GM19238 (cell line): ENCODE data around the gene TIMM10B.

Source experiments
- DNase-seq: peaks from one replicate; pipeline ENCODE4 v3.0.0; 2011; ENCODE audit warnings: low spot score; ENCODE audit not compliant: insufficient read length

The TIMM10B gene, protein sequence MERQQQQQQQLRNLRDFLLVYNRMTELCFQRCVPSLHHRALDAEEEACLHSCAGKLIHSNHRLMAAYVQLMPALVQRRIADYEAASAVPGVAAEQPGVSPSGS

DNA sequence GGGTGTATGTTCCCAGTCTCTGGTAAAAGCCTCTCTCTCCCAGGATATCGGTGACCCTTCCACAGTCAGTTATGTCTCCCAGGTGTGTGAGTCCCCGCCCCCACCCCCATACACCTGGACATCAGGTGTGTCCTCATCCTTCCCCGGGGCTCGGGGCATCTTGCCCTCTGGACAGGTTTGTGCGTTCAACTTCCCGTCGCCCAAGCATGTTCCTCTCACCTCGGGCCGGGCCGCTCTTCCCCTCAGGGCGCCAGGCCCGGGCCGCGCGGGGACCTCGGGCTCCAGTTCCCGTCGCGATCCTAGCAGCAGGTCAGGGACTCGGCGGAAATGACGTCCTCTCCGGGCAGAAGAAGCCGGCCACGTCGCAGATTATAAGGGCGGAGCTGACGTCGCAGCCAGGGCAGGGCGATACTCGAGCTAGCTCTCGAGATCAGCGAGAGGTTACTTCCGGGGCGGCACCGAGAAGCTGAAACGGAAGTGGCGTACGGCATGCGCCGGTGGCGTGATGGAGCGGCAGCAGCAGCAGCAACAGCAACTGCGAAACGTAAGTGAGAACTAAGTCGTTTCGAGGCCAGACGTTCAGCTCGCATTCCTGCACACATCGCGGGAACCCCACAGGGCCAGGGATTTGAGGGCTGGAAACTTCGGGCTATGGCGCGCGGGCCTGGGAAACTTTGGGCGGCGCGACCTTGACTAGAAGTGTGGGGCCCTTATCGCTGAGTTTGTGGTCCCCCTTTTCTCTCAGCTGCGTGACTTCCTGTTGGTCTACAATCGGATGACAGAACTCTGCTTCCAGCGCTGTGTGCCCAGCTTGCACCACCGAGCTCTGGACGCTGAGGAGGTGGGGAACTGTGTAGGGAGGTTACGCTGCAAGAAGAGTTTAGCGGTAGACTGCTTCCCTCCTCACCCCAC, at the start of gene TIMM10B, which contains the start of gene ARFIP2:
TIMM10B (plus strand) TSS at position 490 of the 912 bp plus-strand sequence; CDS start at position 506, 16 bp downstream.
ARFIP2 (minus strand) TSS at position 320 of the 912 bp plus-strand sequence. CDS start 910 bp downstream, outside the sequence.
- peak; percentile 99 for DNase-seq

- no peak for DNase-seq
Observed at GRCh38 chr11:6431861-6432260, 49.4 kb upstream of the TIMM10B start.

- DNase-seq, result no peak
Observed at GRCh38 chr11:6433998-6434660, 47.2 kb upstream of the TIMM10B start.

- no peak for DNase-seq
Observed at GRCh38 chr11:6437423-6437822, 43.9 kb upstream of the TIMM10B start.

DNA sequence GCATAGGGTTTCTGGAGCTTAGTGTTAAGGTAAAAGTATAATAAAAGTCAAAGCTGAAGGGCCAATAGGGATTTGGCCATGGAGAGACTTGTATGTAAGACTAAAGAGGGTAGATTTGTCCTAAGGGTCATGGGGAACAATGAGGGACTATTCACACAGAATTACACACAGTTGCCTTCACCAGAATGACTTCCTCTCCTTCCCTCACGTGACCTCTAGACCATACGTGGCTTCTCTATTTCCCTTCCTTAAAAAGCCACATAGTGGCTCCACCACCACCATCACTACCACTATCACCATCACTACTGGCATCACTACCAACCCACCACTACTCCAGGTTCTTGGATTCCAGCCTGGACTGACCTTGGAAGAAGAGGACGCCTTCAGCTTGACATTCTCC, 43.3 kb upstream of the TIMM10B start:
- DNase-seq, result no peak

DNA sequence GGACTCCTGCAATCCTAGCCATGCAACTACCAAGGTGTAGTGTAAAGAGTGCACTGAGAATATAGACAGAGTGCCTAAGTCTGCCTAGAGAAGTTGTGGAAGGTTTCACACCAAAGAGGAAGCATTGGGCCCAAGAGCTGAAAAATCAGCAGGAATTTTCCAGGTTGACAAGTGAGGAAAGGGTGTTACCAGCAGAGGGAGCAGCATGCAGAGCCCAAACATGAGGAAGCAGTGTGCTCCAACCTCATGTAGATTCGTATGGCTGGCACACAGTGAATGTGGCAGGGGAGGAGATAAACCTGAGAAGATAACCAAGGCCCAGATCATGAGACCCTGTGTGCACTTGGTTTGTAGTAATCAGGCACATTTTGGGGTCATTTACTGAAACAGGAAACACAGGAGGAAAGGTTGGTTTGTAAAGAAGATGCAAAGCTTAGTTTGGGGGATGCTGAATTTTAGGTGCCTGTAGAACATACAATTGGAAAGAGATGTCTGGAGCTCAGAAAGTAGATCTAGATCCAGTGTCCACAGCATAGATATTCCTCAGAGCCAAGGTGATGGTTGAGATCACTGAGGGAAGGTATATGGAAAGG, 42.2 kb upstream of the TIMM10B start:
- no peak for DNase-seq

DNA sequence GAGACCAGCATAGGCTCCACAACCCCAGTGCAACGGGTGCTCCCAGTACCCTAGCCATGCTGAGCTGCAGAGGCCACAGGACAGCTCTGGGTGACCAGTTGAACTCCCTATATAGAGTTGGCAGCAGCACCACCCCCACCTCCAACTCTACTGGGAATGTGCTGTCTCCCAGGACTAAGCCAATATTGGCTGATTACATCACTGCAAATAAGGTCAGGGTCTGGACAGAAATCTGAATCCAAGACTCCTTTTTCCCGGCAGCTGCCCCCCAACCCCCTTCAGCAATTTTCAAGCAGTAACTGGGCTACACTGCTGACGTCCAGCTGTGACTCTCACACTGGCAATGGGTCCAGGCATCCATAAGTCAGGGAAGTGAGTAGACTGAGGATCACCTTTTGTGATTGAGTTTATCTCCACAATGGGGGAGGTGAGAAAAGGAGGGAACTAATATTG, 40.4 kb upstream of the TIMM10B start, which contains the start of gene HPX:
HPX (minus strand) TSS at position 82 of the 453 bp plus-strand sequence; CDS start at position 58, 24 bp downstream.
- DNase-seq, result no peak

GRCh38 chr11:6442441-6442840, 38.9 kb upstream of the TIMM10B start:
- no peak for DNase-seq

DNA sequence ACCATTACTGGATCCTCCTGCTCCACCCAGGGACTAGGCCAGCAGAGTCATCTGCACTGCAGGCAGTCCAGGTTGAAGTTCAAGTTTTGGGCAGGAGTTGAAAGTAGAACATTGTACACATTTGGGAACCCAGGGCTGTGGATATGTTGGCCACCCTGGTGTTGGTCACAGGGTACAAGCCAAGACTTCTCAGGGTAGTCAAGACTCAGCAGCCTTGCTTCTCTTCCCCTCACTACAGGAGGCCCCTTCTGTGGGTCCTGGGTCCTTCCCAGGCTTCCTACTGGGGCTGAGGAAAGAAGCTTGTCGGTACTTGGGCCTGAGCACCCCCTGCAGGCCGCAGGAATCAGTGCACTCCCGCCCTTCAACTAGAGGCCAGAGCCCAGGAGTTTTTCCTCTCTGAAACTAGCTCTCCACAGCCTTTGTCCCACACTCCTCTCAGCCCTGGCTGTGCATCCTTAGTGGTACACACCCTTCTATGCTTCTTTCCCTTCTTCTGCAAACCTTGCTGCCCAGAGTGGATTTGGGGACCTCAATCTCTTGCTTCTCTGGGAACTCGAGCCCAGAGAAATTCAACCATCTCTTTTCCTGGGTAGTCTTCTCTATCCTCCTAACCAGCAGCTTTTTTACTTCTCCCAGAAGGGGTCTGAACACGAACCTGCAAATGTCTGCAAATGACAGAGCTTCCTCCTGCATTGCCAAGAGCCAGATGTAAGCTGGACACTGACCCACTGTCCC, 37.9 kb upstream of the TIMM10B start:
- DNase-seq, result peak; percentile 55

GRCh38 chr11:6448574-6448973, 32.7 kb upstream of the TIMM10B start:
- no peak for DNase-seq

DNA sequence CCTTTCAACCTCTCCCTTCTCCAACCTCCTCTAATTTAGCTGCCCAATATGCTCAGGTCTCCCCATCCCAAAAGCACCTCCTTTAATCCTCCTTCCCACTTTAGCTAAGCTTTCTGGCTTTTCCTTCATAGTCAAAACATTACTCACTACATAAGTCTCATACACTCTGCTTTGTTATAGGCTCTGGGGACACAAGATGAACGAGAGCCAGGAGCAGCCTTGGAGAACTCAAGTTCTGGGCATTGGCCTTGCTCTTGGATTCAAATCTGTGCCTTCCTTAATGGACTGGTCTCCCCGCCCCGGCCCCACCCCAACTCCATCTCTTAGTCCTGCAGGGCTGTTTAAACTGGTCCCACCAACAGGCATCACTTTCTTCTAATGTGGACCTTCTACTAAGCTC, 29.1 kb upstream of the TIMM10B start:
- no peak for DNase-seq

DNA sequence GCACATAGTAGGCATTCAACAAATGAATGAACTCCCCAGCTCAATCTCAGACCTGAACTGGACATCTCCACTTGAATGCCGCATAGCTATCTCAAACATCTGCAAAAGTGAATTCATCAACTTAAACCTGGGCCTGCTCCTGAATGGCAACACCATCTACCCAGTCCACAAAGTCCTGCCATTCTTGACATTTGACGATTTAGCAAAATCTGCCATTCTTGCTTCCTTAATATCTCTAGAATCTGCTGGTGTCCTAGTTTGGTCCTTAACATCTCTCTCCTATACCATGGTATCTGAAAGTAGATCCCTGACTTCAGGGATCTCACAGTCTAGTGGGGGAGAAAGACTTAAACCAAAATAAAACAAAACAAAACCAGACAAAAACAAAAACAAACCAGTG, 28.1 kb upstream of the TIMM10B start:
- no peak for DNase-seq

- DNase-seq, result no peak
Observed at GRCh38 chr11:6455070-6455469, 26.2 kb upstream of the TIMM10B start.

- DNase-seq, result no peak
Observed at GRCh38 chr11:6456361-6457073, 24.8 kb upstream of the TIMM10B start.

GRCh38 chr11:6457581-6458320, 23.6 kb upstream of the TIMM10B start:
- DNase-seq, result no peak

DNA sequence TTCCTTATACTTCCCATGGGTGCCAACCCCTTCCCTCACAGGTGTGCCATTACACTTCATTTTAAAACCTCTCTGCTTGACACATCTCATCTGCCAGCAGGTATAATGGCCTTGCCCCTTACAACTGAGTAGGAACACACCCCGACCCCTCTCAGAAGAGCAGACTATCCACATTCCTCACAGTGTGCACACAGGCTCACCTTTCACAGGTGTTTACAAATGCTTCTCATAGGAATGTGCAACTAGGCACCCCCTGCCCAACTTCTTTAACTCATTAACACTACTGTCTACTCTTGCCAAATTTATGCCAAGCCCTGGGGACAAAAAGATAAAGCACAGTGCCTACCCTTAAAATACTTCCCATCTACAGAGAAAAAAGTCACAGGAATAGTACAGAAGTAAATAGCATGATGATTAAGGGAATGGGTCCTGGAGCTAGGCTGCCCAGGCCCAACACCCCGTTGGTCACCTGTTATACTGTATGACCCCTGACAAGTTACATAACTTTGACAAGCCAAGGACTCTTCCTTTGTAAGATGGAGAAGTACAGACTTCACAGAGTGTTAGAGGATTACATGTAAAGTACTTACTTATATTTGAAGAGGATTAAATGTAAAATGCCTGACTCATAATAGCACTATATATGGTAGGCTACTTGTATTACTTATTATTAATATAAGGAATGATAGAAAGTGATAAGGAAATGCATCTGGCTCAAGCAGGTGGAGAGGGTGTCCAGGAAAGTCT, 22.8 kb upstream of the TIMM10B start:
- no peak for DNase-seq

- no peak for DNase-seq
Observed at GRCh38 chr11:6459099-6459450, 22.2 kb upstream of the TIMM10B start.

DNA sequence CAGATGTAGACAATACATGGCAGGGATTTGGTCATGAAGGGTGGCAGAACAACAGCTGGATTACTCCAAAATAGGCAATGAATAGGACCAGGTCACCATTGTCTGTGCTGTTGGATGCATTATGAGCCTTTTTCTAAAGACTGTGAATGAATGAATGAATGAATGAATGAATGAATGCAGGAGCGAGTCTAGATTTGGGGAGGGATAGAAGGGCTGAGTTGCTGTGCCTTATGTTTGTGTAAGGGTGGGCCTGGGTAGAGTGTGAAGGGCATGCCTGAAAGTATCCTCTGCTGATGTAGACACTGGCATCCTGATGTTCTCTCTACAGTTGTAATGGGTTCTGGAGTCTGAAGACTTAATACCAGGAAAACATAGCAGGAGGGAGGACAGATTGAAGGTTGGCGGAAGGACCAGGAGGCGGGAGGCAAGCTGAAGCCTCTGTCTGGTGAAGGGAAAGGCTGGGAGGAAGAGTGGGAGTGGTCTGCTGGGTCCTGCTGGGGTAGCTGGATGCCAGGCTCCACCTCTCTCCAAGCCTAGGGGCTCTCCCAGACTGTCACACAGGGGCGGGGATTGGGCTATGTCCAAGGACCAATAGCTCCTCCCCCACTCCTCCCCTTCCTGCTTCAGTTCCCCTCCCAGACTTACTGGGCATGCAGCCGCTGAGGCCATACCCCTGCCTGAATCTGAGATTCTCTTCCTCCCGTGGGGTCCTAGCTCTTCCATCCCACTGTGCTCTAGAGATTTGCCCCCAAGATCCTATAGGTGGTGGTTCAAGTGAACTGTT, 12.4 kb upstream of the TIMM10B start:
- peak; percentile 75 for DNase-seq
